ENCODE data around the gene GGT6.

GGT6 gene

GRCh38 chr17:4573115-4573514 lies 12.7 kb upstream of the GGT6 start:
- no peak for DNase-seq

GRCh38 chr17:4572131-4572530 lies 11.8 kb upstream of the GGT6 start:
- no peak for DNase-seq

GRCh38 chr17:4569591-4569990 lies 9.2 kb upstream of the GGT6 start:
- no peak for DNase-seq

GRCh38 chr17:4566785-4567184 lies 6.4 kb upstream of the GGT6 start:
- DNase-seq = peak; percentile 38

GRCh38 chr17:4565209-4566141 lies 5.1 kb upstream of the GGT6 start:
- peak; percentile 66 for DNase-seq

GRCh38 chr17:4562015-4562969 lies 1.9 kb upstream of the GGT6 start:
- no peak for DNase-seq

GRCh38 chr17:4560837-4561256 lies 470 bp upstream of the GGT6 start:
- no peak for DNase-seq

- DNase-seq = no peak
Measured at GRCh38 chr17:4559966-4560365, 411 bp downstream of the GGT6 start.

- DNase-seq = no peak
Measured at GRCh38 chr17:4559139-4559791, 1.1 kb downstream of the GGT6 start.

GRCh38 chr17:4558347-4558971 lies 1.9 kb downstream of the GGT6 start:
- no peak for DNase-seq

- DNase-seq = no peak
Measured at GRCh38 chr17:4557626-4558346, 2.6 kb downstream of the GGT6 start.

- DNase-seq = no peak
Measured at GRCh38 chr17:4556996-4557395, 3.4 kb downstream of the GGT6 start.

GRCh38 chr17:4555873-4556759 lies 4.3 kb downstream of the GGT6 start:
- DNase-seq = no peak

- peak; percentile 93 for DNase-seq
Measured at GRCh38 chr17:4554997-4555799, 5.2 kb downstream of the GGT6 start, which contains the start of gene MYBBP1A. MYBBP1A (minus strand) TSS chr17:4555384; CDS start chr17:4555324, 60 bp downstream.

GRCh38 chr17:4554441-4554996 lies 5.9 kb downstream of the GGT6 start:
- DNase-seq = no peak

GRCh38 chr17:4553669-4554068 lies 6.7 kb downstream of the GGT6 start:
- DNase-seq = no peak

GRCh38 chr17:4551796-4552525 lies 8.4 kb downstream of the GGT6 start:
- no peak for DNase-seq

GRCh38 chr17:4551141-4551540 lies 9.2 kb downstream of the GGT6 start:
- no peak for DNase-seq
